HG02884 (cell line): ENCODE measurements around the gene USP6NL.

Experiments
- ATAC-seq: cut with Tn5 transposase; IDR thresholded peaks from one replicate; pipeline ENCODE4 v1.9.1; 2021; ENCODE audit warnings: mild to moderate bottlenecking, moderate library complexity; ENCODE audit not compliant: unreplicated experiment

Gene USP6NL

GRCh38 chr10:11617233-11617632, 5.8 kb upstream of the USP6NL start:
- no peak for ATAC-seq

DNA sequence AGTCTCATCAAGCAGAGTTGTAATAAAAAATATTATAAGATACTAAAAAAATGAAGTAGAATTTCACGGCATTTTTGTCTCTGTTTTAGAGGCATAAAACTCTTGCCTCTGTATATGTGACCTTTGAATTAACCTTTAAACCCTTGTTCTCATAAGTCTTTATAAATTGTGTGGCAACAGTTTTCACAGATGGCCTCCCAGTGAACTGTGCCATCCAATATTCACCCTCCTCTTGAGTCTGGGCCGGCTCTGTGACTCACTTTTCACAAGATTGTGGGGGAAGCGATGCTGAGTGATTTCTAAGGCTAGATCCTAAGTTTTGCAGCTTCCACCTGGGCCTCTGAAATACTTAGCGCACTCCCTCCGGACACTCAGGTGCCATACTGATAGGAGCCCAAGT, 4.6 kb upstream of the USP6NL start:
- ATAC-seq = no peak

- no peak for ATAC-seq
Observed at GRCh38 chr10:11615396-11615795, 3.9 kb upstream of the USP6NL start.

- no peak for ATAC-seq
Observed at GRCh38 chr10:11612021-11613001, 861 bp upstream of the USP6NL start.

DNA sequence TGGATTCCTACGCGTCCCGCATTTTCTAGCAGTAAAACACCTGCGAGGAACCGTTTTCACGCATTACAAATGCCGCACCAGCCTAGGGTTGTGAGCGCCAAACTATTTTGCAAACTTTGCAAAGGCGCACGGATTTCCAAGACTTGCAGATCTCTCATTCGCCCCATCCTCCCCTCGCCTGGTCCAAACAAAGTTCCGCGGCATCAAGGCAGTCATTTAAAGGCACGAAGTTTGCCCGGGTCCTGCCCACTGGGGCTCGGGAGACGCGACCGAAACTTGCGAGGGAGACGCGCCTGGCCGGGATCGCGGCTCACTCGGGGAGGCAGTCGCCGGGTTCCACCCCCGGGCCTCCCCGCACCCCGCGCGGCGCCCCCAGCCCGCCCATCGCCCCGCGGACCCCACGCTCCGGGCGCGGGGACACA, 613 bp downstream of the USP6NL start:
- peak; percentile 2 for ATAC-seq

GRCh38 chr10:11610166-11610825, 1.2 kb downstream of the USP6NL start:
- no peak for ATAC-seq

DNA sequence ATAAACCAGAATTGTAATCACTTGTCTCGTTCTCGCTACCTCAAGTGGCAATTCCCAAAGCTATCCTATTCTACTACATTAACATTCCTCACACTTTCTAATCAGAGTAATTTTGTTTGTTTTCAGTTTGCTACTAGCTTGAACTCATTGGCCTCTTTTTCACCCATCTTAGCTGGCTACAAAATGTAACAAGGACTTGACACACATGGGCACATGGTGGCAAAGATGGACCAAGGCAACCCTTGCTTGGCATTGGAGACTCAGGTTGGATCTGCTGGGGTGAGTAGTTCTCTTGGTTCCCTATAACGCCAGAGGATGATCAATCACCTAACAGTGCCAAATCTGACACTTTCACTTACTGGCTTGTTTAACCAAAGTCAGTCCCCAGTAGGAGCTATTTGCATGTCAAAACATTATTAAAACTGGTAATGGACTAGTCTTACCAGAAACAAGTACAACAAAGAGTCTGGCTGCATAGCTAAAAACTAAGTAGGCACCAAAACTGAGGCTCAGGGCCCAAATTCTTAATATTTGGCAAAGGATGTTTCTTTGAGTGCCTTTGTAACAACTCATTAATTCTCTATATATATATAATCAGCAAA, 1.9 kb downstream of the USP6NL start:
- ATAC-seq = no peak

DNA sequence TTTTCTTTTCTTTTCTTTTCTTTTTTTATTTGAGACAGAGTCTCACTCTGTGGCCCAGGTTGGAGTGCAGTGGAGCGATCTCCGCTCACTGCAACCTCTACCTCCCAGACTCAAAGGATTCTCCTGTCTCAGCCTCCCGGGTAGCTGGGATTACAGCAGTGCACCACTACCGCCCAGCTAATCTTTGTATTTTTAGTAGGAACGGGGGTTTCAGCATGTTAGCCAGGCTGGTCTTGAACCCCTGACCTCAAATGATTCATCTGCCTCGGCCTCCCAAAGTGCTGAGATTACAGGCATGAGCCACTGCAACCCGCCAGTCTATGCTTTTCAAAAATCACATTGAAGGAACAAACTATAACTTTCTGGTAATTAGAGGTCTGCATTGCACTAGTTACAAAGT, 2.4 kb downstream of the USP6NL start:
- ATAC-seq = no peak

GRCh38 chr10:11608159-11609013, 3.1 kb downstream of the USP6NL start:
- no peak for ATAC-seq

DNA sequence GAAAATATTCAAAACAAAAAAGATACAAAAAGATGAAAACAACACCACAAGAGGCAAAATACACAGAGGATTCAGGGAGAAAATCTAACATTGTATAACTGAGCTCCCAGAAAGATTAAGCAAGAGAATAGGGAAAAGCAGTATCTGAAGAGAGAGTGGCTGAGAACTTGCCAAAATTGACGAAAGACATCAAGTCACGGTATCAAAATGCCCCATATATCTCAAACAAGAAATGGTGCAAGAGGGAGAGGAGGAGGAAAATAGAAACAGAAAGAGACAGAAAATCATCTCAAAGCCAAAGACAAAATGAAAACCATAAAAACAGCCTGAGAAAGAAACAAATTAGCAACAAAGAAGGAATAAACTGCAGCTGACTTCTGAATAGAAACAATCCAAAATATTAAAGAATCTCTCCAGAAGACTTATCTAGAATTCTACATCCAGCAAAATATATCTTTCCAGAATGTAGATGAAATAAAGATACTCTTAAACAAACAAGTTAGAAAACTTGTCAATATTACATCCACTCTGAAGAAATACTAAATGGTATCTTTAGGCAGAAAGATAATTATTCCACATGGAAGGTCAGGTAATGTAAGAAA, 5.5 kb downstream of the USP6NL start:
- no peak for ATAC-seq

DNA sequence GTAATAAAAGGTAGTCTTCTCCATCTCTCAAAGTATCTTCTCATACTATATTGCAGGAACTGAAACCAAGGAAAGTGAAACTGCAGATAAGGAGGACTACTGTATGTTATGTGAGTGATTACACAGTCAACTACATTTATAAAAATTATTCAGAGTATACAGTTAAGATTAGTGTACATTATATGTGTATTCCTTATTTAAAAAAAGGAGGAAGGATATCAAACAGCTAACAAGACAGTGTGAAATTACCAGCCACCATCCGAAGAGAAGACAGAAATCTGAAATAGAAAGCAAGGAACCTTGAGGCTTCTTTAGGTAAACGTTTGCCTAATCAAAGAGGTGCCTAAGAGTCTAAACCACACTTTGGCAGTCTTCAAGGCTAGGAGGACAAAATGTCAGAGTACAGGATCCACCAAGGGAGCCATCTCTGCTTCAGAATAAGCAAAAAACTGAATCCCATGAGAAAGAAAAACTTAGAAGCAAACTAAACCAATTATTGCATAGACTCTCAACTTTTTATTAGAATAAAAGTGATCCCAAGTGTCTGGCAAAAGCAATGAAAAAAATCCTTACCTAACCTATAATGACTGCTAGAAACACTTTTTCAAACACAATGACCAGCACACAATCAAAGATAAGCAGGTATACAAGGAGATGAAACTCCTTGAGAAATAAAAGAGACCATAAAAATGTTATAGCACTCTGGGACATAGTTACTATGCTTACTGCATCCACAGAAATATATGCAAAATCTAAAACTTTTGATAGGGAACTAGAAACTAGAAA, 6.4 kb downstream of the USP6NL start:
- no peak for ATAC-seq

DNA sequence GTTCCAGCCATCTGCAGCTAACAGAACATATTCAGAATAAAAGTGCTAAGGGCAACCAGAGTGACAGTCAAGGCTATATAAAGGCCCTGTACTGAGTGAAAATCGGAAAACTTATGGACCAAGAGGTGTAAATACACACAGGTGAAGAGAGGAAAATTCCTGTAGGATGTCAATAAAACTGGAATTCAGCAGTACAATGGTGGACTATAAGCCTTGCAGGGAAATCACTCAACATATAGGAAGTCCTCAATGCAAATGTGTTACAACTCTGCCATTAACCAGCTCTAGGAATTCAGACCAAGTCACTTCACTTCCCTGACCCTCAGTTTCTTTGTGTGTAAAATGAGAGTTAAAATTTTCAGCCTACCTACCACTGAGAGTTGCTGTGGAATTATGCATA, 7.7 kb downstream of the USP6NL start:
- ATAC-seq = no peak

- ATAC-seq = no peak
Observed at GRCh38 chr10:11602919-11603523, 8.4 kb downstream of the USP6NL start.

DNA sequence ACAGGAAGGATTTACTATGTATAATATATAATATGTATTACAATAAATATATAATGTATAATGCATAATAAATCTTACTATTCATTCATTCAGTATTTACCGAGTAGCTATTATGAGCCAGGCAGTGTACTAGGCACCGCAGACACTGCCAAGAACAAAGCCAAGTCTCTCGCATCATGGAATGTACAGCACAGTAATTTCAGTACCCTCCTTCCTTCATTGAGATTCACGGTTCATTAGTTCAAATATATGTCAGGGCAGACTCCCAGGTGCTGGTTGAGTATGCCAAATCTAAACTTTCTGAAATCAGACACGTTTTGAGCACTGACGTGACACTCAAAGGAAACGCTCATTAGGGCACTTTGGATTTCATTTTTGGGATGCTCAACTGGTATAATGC, 9.1 kb downstream of the USP6NL start:
- no peak for ATAC-seq

GRCh38 chr10:11601670-11602069, 9.8 kb downstream of the USP6NL start:
- ATAC-seq = no peak

DNA sequence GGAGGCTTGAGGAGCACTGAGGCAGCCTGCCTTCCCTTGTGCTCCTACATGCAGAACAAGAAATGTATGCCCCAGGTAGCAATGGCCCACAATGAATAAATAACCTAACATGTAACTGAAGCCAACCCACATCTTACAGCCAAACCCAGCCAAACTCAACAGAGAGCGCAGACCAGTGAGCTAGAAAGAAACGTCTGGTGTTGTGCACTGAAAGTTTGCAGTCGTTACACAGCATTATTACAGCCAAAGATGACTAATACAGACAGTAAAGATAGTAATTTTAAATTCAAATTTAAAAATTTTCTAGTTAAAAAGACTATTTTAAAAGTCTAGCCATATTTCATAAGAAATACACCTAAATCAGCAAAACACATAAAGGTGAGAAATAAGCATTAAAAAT, 11.2 kb downstream of the USP6NL start:
- ATAC-seq = no peak

GRCh38 chr10:11598712-11599397, 12.6 kb downstream of the USP6NL start:
- ATAC-seq = no peak

DNA sequence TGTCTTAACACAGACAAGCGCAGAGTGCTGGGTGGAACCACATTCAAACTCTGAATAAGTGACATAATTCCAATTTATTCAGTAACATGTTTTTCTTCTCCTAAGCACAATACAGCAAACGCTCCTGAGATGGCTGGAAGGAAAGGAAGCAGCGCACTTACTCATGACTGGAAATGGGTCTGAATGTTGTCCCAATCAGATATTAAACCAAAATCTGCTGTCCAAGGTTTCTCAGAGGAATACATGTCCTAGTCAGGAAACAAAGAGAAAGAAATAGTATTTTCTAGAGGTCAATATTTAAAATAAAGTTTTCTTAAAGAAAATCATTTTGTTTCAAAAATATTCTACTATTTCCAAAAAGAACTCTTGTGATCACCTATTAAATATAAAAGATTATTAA, 14.0 kb downstream of the USP6NL start:
- no peak for ATAC-seq

- no peak for ATAC-seq
Observed at GRCh38 chr10:11595395-11595692, 16.1 kb downstream of the USP6NL start.
